Measurements from ENCODE around the gene TEX29. TPM values are rescaled to one million over a fixed set of nuclear protein-coding genes. Genes with fewer than 3 reads are reported as not detected.

TEX29 gene
- total and polyA plus RNA-seq, 9 of the 15 experiments (the other 6 are each of a cell fraction or from before 2014, with no cell fraction given), result 0.11 TPM; not detected in 7

DNA sequence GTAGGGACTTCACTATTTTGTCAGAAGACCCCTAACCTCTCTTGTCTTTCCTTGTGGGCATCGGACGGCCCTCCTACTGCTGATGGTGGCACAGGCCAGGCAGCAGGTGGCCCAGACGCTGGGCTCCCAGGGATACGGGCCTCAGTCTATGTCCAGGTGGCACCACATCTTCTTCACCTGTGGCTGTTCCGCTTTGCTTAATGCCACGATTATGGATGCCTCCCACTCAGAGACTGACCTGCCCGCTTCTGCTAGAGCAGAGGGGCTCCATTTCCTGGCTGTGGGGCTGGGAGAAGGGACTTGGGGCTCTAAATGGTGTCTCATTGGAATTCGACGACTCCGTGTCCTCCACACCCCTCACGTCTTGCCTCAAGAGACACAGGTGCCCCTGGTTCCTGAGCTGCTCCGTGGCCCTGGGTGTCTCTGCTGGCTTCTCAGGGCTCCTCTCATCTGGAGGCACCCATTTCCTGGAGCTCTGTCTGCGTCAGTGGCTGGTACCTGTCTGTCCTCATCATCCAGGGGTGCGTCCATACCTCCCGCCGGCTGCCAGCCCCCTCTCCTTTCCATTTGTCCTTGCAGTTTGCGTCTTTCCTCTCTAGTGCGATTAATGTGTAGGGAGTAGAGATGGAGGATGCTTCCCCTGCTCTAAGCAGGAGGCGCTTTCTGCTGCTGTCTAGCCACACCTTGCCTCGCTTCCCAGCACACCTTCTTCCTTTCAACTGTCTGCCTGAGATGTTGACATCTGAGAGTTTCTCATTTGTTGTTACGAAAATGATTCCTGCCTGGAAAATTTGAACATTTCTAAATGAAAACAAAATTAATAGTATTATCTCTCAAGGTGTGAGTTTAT lies 63.4 kb downstream of the TEX29 start:
- under 1% methylated on average over 17 of the region's 21 CpGs for WGBS (ENCODE audit: insufficient coverage, low coverage, missing lambda C conversion rate)
- TF ChIP-seq ZNF324 (CRISPR knock-in tag; IDR thresholded peaks at IDR 0.05) (no peak), SP2 (IDR thresholded peaks at IDR 0.05; ENCODE audit: extremely low read depth, low read depth, low read length, poor library complexity, severe bottlenecking) (no peak), CHD1 (IDR thresholded peaks at IDR 0.05; ENCODE audit: low read length) (no peak), TEAD4 (IDR thresholded peaks at IDR 0.05; ENCODE audit: low read length) (no peak), TEAD4 (CRISPR knock-in tag; IDR thresholded peaks at IDR 0.05; ENCODE audit: borderline replicate concordance) (no peak), BHLHE40 (IDR thresholded peaks at IDR 0.05; ENCODE audit: low read length) (no peak), ZNF212 (CRISPR knock-in tag; IDR thresholded peaks at IDR 0.05) (no peak), ZFP30 (CRISPR knock-in tag; IDR thresholded peaks at IDR 0.05; ENCODE audit: borderline replicate concordance) (no peak), ZNF695 (CRISPR knock-in tag; IDR thresholded peaks at IDR 0.05) (no peak), ZNF197 (CRISPR knock-in tag; IDR thresholded peaks at IDR 0.05; ENCODE audit: low read depth) (no peak)
- Histone ChIP-seq H3K4me2 (ENCODE audit: insufficient read depth, low read length) (no peak overlapping the region), H3K27ac (ENCODE audit: extremely low read depth, low read depth, low read length) (no peak overlapping the region), H3K36me3 (ENCODE audit: control insufficient read depth, insufficient read depth, low read length) (no peaks in the 10 kb centered on the region), H3K27me3 (ENCODE audit: control insufficient read depth in 2 of 2, insufficient read depth in 2 of 2, low read length in 2 of 2) (peaks cover 0 to 20% of the 10 kb centered on the region in 2 experiments; a peak in 3 of 5 replicates), H3K9ac (ENCODE audit: insufficient read depth in 1 of 2, low read depth in 2 of 2, low read length in 2 of 2) (no peak overlapping the region), H3K9me3 (replicated peaks; ENCODE audit: control insufficient read depth, insufficient read depth, low read depth, low read length) (no peaks in the 10 kb centered on the region), H3K9me1 (ENCODE audit: control insufficient read depth, insufficient read depth, low read length) (no peaks in the 10 kb centered on the region), H2AFZ (ENCODE audit: low read depth, low read length) (no peak overlapping the region), H3K4me1 (replicated peaks in 1 of 2; ENCODE audit: control insufficient read depth in 2 of 2, insufficient read depth in 2 of 2, low read length in 2 of 2) (no peaks in the 10 kb centered on the region), H3K79me2 (ENCODE audit: control insufficient read depth, insufficient read depth, low read length) (no peaks in the 10 kb centered on the region), H3K4me3 (no peak overlapping the region), H4K20me1 (replicated peaks; ENCODE audit: control insufficient read depth, insufficient read depth, low read length) (no peaks in the 10 kb centered on the region)
- in situ Hi-C loops (cut with MboI) (no loop called here), intact Hi-C loops (cut with micrococcal nuclease) (no loop called here)
- no peak for ATAC-seq
- DNase-seq (ENCODE audit: extremely low read depth in 1 of 4, low spot score in 3 of 4), result no peak
- no TSS peak for BruUV-seq (replicated peaks)
- ChIA-PET CTCF (ENCODE audit: low intra/inter-chr PET ratio) (no interaction called here), POLR2A (interaction anchor here (0.6 kb wide), 1 partner anchor 10 kb away, joined by 3 read pairs; no protein-coding TSS in a partner anchor)
- no peak for FAIRE-seq

Data from K562 (cell line).